HepG2 (cell line): Measurements from ENCODE around the gene ZER1. TPM values are rescaled to one million over a fixed set of nuclear protein-coding genes. Genes with fewer than 3 reads are reported as not detected.

Source experiments
- ATAC-seq: fragments of 200-7000 bp; cut with Tn5 transposase; 3 replicates; pipeline ENCODE4 v1.9.1; 2020; ENCODE audit warnings: mild to moderate bottlenecking, moderate library complexity
- BruUV-seq: library from RNA; stranded (reverse); fragments of 400-500 nt; replicated peaks from 2 replicates; lab custom pipeline; 2021; lab: Mats Ljungman, UMichigan
- CTCF ChIA-PET: fragments of 300-600 bp; formaldehyde crosslinking; extraction: SDS; loops from one replicate; lab custom pipeline; 2021; ENCODE audit warnings: low total read pairs, inconsistent platforms, low intra/inter-chr PET ratio; lab: Yijun Ruan, JAX
- POLR2A ChIA-PET: fragments of 350-600 bp; sonication (Branson Sonifier 250); formaldehyde crosslinking; loops from one replicate; lab custom pipeline; 2020; ENCODE audit warnings: antibody characterized with exemption, inconsistent platforms; lab: Yijun Ruan, JAX
- DNase-seq: peaks from one replicate; pipeline ENCODE4 v3.0.0-alpha.2; 2015; ENCODE audit warnings: low spot score
- FAIRE-seq: peaks from 3 replicates; lab custom pipeline; 2011; peaks lifted over from hg19 to GRCh38; lab: Jason Lieb, UNC
- H2AFZ ChIP-seq: one replicate; pipeline ENCODE4 v1.6.1; 2011; ENCODE audit warnings: low read length, inconsistent platforms
- H3K27ac ChIP-seq: fragments of 300-600 bp; 3 replicates; pipeline ENCODE4 v1.8.0; 2011; ENCODE audit warnings: mixed run types, mild to moderate bottlenecking, mixed read lengths, low read length, inconsistent platforms; ENCODE audit not compliant: insufficient read depth; ENCODE audit errors: extremely low read length
- H3K27me3 ChIP-seq, 2 experiments: fragments of 200-600 bp in 1 of 2; 2 replicates in 1 of 2; 3 replicates in 1 of 2; pipeline versions ENCODE4 v1.6.0 to v1.8.0; 2011; ENCODE audit warnings: low read length in 2 of 2, mild to moderate bottlenecking in 2 of 2, moderate library complexity in 2 of 2, inconsistent platforms in 1 of 2; ENCODE audit not compliant: insufficient read depth in 2 of 2, control insufficient read depth in 1 of 2
- H3K36me3 ChIP-seq, 2 experiments: fragments of 200-600 bp in 1 of 2; replicated peaks in 1 of 2; 2 replicates in 1 of 2; 3 replicates in 1 of 2; pipeline versions ENCODE4 v1.5.1 to v1.8.0; 2011; ENCODE audit warnings: low read length in 2 of 2, inconsistent platforms in 1 of 2; ENCODE audit not compliant: insufficient read depth in 2 of 2, control insufficient read depth in 1 of 2
- H3K4me1 ChIP-seq: 2 replicates; pipeline ENCODE4 v1.5.1; 2012; ENCODE audit warnings: low read length, inconsistent platforms; ENCODE audit not compliant: insufficient read depth
- H3K4me2 ChIP-seq: 2 replicates; pipeline ENCODE4 v1.6.0; 2011; ENCODE audit warnings: low read depth, low read length, inconsistent platforms
- H3K4me3 ChIP-seq, 3 experiments: fragments of 200-600 bp in 1 of 3; sonication (generic), shearing (Covaris generic) in 1 of 3; replicated peaks in 1 of 3; 2 replicates each; pipeline ENCODE4 v1.5.1; 2011 to 2016; ENCODE audit warnings: low read length in 3 of 3, inconsistent platforms in 2 of 3, low read depth in 2 of 3, mild to moderate bottlenecking in 2 of 3, control low read depth in 1 of 3, mixed read lengths in 1 of 3; ENCODE audit not compliant: insufficient read depth in 1 of 3
- H3K79me2 ChIP-seq: one replicate; pipeline ENCODE4 v1.6.1; 2011; ENCODE audit warnings: low read length, inconsistent platforms; ENCODE audit not compliant: insufficient read depth
- H3K9ac ChIP-seq: 2 replicates; pipeline ENCODE4 v1.6.0; 2011; ENCODE audit warnings: mild to moderate bottlenecking, low read depth, low read length, inconsistent platforms; ENCODE audit not compliant: insufficient read depth
- H3K9me3 ChIP-seq: 2 replicates; pipeline ENCODE4 v1.5.1; 2012; ENCODE audit warnings: mild to moderate bottlenecking, low read length
- H4K20me1 ChIP-seq: 2 replicates; pipeline ENCODE4 v1.6.0; 2011; ENCODE audit warnings: inconsistent platforms, mild to moderate bottlenecking, low read length, moderate library complexity; ENCODE audit not compliant: insufficient read depth
- ARID2 ChIP-seq: sonication (generic); formaldehyde crosslinking; IDR thresholded peaks from 2 replicates; pipeline ENCODE4 v1.8.1; 2022; ENCODE audit warnings: mild to moderate bottlenecking, missing genetic modification reagents, borderline replicate concordance
- BCL6 ChIP-seq: IDR thresholded peaks from 2 replicates; pipeline ENCODE4 v1.6.1; 2016; ENCODE audit warnings: missing genetic modification reagents, missing compliant biosample characterization
- CAMTA2 ChIP-seq: sonication (generic); formaldehyde crosslinking; IDR thresholded peaks from 2 replicates; pipeline ENCODE4 v1.4.0; 2020; ENCODE audit warnings: mild to moderate bottlenecking, missing genetic modification reagents, borderline replicate concordance
- DDIT3 ChIP-seq: sonication (generic); formaldehyde crosslinking; IDR thresholded peaks from 2 replicates; pipeline ENCODE4 v1.4.0; 2020; ENCODE audit warnings: mild to moderate bottlenecking, missing genetic modification reagents
- KAT8 ChIP-seq: IDR thresholded peaks from 2 replicates; pipeline ENCODE4 v1.6.1; 2016; ENCODE audit warnings: missing genetic modification reagents, missing compliant biosample characterization
- PREB ChIP-seq: sonication (generic); formaldehyde crosslinking; IDR thresholded peaks from 2 replicates; pipeline ENCODE4 v1.4.0; 2020; ENCODE audit warnings: missing genetic modification reagents
- SNAI1 ChIP-seq: sonication (generic); formaldehyde crosslinking; IDR thresholded peaks from 2 replicates; pipeline ENCODE4 v1.5.0; 2020; ENCODE audit warnings: mild to moderate bottlenecking, missing genetic modification reagents, borderline replicate concordance
- SRY ChIP-seq: sonication (generic); formaldehyde crosslinking; IDR thresholded peaks from 2 replicates; pipeline ENCODE4 v1.8.0; 2022; ENCODE audit warnings: mild to moderate bottlenecking, missing genetic modification reagents
- THAP8 ChIP-seq: sonication (generic); formaldehyde crosslinking; IDR thresholded peaks from 2 replicates; pipeline ENCODE4 v1.5.1; 2020; ENCODE audit warnings: missing genetic modification reagents, mild to moderate bottlenecking, borderline replicate concordance
- ZFP37 ChIP-seq: sonication (generic); formaldehyde crosslinking; IDR thresholded peaks from 2 replicates; pipeline ENCODE4 v1.4.0; 2020; ENCODE audit warnings: missing genetic modification reagents, borderline replicate concordance
- ZFP62 ChIP-seq: sonication (generic); formaldehyde crosslinking; IDR thresholded peaks from 2 replicates; pipeline ENCODE4 v1.4.0; 2020; ENCODE audit warnings: missing genetic modification reagents
- ZMAT5 ChIP-seq: sonication (generic); formaldehyde crosslinking; IDR thresholded peaks from 2 replicates; pipeline ENCODE4 v1.5.0; 2020; ENCODE audit warnings: mild to moderate bottlenecking, low read depth, missing genetic modification reagents, borderline replicate concordance
- ZNF282 ChIP-seq: fragments of 450-650 bp; IDR thresholded peaks from 2 replicates; pipeline ENCODE4 v1.6.1; 2018; ENCODE audit not compliant: partially characterized antibody
- ZNF432 ChIP-seq: sonication (generic); formaldehyde crosslinking; IDR thresholded peaks from 2 replicates; pipeline ENCODE4 v1.5.0; 2020; ENCODE audit warnings: missing genetic modification reagents, mild to moderate bottlenecking, borderline replicate concordance
- ZNF513 ChIP-seq: sonication (generic); formaldehyde crosslinking; conservative IDR thresholded peaks from 2 replicates; pipeline ENCODE4 v1.5.0; 2020; ENCODE audit warnings: missing genetic modification reagents
- ZNF670 ChIP-seq: sonication (generic); formaldehyde crosslinking; IDR thresholded peaks from 2 replicates; pipeline ENCODE4 v1.8.0; 2022; ENCODE audit warnings: mild to moderate bottlenecking, missing genetic modification reagents, borderline replicate concordance
- ZNF75D ChIP-seq: sonication (generic); formaldehyde crosslinking; IDR thresholded peaks from 2 replicates; pipeline ENCODE4 v1.8.1; 2023; ENCODE audit warnings: missing genetic modification reagents, mild to moderate bottlenecking, borderline replicate concordance
- ZNF800 ChIP-seq: sonication (generic); formaldehyde crosslinking; IDR thresholded peaks from 2 replicates; pipeline ENCODE4 v1.4.0; 2020; ENCODE audit warnings: missing genetic modification reagents
- ZNF878 ChIP-seq: sonication (generic); formaldehyde crosslinking; IDR thresholded peaks from 2 replicates; pipeline ENCODE4 v1.8.1; 2023; ENCODE audit warnings: mild to moderate bottlenecking, missing genetic modification reagents, moderate library complexity
- WGBS: methylation state at CpG from one replicate; pipeline ENCODE4 v1.1.6; 2017; ENCODE audit warnings: low lambda C conversion rate; 5-methylcytosine and 5-hydroxymethylcytosine counted together
- in situ Hi-C: cut with HindIII; loops from 2 replicates; pipeline ENCODE4 v1.10.0; 2017; ENCODE audit warnings: low pct_unique_long_range_greater_than_20kb; ENCODE audit not compliant: extremely low pct_ligation_motif_present
- intact Hi-C: fragments of 100-400 bp; cut with micrococcal nuclease; formaldehyde crosslinking; loops from one replicate; pipeline ENCODE4 v1.10.0; 2022; ENCODE audit not compliant: unreplicated experiment
- polyA plus RNA-seq, 8 experiments: library from polyadenylated mRNA; depleted of rRNA in 3 of 8; stranded (reverse) in 7 of 8; unstranded in 1 of 8; fragments of >200 nt; fragmentation: Illumina TruSeq in 4 of 8; extraction: Trizol in 4 of 8; gene quantifications; 2 replicates each; pipeline versions ENCODE4 v1.2.1 to v1.2.3, GENCODE V29; 2011 to 2016; ENCODE audit warnings: low read depth in 4 of 8, missing spikeins in 1 of 8, mixed read lengths in 1 of 8; ENCODE audit not compliant: insufficient read depth in 1 of 8
- total RNA-seq, 5 experiments: library from RNA; depleted of rRNA; stranded (reverse); fragments of >200 nt; fragmentation: Illumina TruSeq; extraction: Trizol; gene quantifications; 2 replicates each; pipeline ENCODE4 v1.2.3, GENCODE V29; 2016; ENCODE audit warnings: low read depth in 1 of 5

ZER1 gene
- total and polyA plus RNA-seq, 2 of the 13 experiments (the other 11 are each of a cell fraction or from before 2014, with no cell fraction given): 7.7 to 40.0 TPM

- ATAC-seq (no peak), DNase-seq (no peak), FAIRE-seq (no peak)
- no TSS peak for BruUV-seq
- 96% methylated on average over 4 of the region's 4 CpGs for WGBS
- Histone ChIP-seq H3K9ac (no peak overlapping the region), H3K4me3 (no peak overlapping the region), H2AFZ (no peak overlapping the region), H3K4me2 (no peak overlapping the region), H3K27me3 (no peaks in the 10 kb centered on the region), H3K9me3 (no peaks in the 10 kb centered on the region), H3K27ac (no peak overlapping the region), H3K79me2 (no peaks in the 10 kb centered on the region), H3K36me3 (peaks cover 21 to 53% of the 10 kb centered on the region in 2 experiments; a peak in 4 of 5 replicates), H4K20me1 (no peaks in the 10 kb centered on the region), H3K4me1 (no peaks in the 10 kb centered on the region)
- in situ Hi-C loops: no loop called here
- intact Hi-C loops: no loop called here
- ChIA-PET CTCF (no interaction called here), POLR2A (no interaction called here)
- TF ChIP-seq ZNF670 (CRISPR knock-in tag) (no peak), ZFP37 (CRISPR knock-in tag) (no peak), ZNF432 (CRISPR knock-in tag) (no peak), DDIT3 (no peak), ARID2 (CRISPR knock-in tag) (no peak), KAT8 (no peak), CAMTA2 (CRISPR knock-in tag) (no peak), ZMAT5 (CRISPR knock-in tag) (no peak), THAP8 (CRISPR knock-in tag) (no peak), SRY (CRISPR knock-in tag) (no peak), ZNF800 (CRISPR knock-in tag) (no peak), ZNF282 (no peak), ZFP62 (no peak), SNAI1 (no peak), BCL6 (no peak), ZNF75D (no peak), ZNF878 (CRISPR knock-in tag) (no peak), PREB (CRISPR knock-in tag) (no peak), ZNF513 (CRISPR knock-in tag) (no peak)
- TF ChIP-seq, all 625 proteins: peak for 0
These were observed 30.8 kb upstream of the ZER1 start for GRCh38 chr9:128802482-128802881.
